ENCODE measurements around the gene SARDH.

SARDH gene

DNA sequence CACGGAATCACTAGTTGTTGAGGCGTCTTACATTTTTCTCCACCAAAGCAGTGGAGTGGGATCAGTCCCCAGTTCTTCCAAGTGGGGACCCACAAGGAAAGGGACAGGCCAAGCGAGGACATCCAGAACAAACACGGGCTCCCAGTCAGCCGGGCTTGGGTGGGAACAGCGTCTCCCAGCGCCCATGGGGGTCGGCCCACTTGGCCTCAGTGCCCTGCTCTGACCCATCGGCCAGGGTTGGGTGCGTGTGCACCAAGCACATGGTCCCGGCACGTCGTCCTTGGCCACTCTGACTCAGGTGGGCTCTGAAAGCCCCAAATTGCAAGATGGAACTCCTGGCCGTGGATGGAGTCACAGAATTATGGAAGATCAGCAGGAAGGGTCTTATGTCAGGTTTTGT lies 64.1 kb downstream of the SARDH start:
- no peak overlapping the region for H3K4me3 ChIP-seq (replicated peaks in 1 of 2; ENCODE audit: low read depth in 2 of 2, low read length in 2 of 2)
- no peak for DNase-seq (ENCODE audit: low read depth in 2 of 2)
- TF ChIP-seq, protein P1, sequence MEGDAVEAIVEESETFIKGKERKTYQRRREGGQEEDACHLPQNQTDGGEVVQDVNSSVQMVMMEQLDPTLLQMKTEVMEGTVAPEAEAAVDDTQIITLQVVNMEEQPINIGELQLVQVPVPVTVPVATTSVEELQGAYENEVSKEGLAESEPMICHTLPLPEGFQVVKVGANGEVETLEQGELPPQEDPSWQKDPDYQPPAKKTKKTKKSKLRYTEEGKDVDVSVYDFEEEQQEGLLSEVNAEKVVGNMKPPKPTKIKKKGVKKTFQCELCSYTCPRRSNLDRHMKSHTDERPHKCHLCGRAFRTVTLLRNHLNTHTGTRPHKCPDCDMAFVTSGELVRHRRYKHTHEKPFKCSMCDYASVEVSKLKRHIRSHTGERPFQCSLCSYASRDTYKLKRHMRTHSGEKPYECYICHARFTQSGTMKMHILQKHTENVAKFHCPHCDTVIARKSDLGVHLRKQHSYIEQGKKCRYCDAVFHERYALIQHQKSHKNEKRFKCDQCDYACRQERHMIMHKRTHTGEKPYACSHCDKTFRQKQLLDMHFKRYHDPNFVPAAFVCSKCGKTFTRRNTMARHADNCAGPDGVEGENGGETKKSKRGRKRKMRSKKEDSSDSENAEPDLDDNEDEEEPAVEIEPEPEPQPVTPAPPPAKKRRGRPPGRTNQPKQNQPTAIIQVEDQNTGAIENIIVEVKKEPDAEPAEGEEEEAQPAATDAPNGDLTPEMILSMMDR (IDR thresholded peaks at IDR 0.05; ENCODE audit: low read depth, low read length): no peak

DNA sequence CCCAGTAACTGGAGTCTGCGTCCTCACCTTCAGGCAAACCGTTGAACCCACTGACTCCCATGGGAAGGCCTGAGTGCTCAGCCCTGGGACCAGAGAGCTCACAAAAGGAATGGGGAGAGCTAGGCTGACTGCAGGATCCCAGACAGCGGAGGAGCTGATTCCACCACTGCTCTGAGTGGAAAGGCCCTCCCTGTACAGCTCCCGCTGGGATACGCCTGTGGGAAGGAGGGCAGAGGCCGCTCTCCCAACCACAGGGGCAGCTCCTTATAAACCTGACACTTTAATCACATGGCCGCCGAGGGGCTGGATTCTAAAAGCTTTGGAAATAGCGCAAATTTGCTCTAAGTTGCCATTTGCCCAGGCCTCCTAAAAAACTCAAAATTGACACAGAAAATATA lies 64.9 kb downstream of the SARDH start:
- TF ChIP-seq, protein P1 (IDR thresholded peaks at IDR 0.05; ENCODE audit: low read depth, low read length): no peak

DNA sequence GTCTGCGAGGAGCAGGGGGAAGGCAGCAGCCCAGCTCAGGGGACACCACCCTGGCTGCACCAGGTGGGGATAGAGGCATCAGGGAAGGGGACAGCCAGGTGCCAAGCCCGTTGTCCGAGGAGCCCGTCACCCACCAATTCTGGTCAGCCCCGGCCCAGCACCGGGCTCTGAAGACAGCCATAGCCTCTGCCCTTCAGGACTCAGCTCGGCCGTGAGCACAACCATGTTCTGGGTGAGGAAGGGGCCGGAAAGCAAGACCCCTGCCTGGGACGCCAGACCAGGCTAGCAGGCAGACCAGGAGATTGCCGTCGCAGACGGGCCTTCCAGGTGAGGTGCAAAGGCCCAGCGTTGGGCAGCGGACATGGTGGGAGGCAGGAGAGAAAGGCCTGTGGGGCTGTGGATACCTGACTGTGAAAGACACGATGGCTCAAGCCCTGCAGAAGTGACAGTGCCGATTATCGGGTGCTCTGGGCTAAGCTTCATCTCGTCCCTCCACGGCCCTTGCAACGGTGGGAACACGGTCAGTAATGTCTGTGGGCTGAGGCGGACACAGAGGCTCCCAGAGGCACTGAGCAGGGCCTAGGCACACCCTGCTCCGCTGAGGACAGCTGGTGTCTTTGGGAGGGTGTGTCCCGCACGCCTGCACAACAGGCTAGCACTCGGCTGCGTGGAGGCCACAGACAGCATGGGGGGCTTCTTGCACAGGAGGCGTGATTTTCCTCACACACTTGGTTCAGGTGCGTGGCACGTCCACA lies 65.5 kb downstream of the SARDH start:
- no peak for DNase-seq (ENCODE audit: low read depth in 2 of 2)
- H3K4me3 ChIP-seq (replicated peaks in 1 of 2; ENCODE audit: low read depth in 2 of 2, low read length in 2 of 2): no peak overlapping the region
- TF ChIP-seq, protein P1 (IDR thresholded peaks at IDR 0.05; ENCODE audit: low read depth, low read length): no peak

More for the DNA sequence above, 64.9 kb downstream of the SARDH start:
- DNase-seq (ENCODE audit: low read depth in 2 of 2): no peak
- H3K4me3 ChIP-seq (replicated peaks in 1 of 2; ENCODE audit: low read depth in 2 of 2, low read length in 2 of 2): no peak overlapping the region

DNA sequence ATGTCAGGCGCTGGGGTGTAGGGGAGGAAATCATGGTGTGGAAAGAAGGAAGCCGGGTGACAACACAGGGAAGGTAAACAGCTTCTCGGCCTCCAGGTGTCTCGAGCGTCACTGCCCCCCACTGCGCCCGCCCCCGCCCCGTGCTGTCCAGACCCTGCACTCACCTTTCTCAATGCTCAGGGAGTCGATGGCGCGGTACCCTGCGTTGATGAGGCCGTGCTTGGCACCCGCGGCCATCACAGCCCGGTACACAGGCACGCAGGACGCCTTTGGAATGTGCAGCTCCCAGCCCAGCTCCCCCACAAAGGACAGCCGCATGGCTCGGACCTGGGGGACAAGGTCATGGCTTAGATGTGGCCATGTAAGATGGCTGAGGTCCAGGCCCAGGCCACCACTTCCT lies 66.8 kb downstream of the SARDH start:
- DNase-seq (ENCODE audit: low read depth in 2 of 2): no peak
- no peak overlapping the region for H3K4me3 ChIP-seq (replicated peaks in 1 of 2; ENCODE audit: low read depth in 2 of 2, low read length in 2 of 2)
- TF ChIP-seq, protein P1 (IDR thresholded peaks at IDR 0.05; ENCODE audit: low read depth, low read length): no peak

DNA sequence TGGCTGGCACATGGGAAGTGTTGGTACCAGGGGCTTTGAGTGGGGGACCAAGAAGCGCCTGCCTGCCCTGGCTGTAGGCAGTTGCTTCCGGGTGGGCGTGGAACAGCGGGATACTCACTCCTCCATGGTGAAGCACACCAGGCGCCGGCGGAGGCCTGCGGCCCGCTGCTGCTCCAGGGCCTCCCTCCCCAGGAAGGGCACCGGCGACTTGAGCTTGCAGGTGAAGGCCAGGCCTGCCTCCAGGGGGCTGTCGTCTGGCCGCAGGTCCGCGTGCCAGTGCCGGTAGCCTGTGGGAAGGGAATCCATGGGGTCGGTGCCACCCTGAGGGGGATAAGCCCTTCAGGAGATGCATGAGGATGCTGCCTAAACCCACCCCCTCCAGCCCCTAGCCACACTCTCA lies 67.7 kb downstream of the SARDH start:
- DNase-seq (ENCODE audit: low read depth in 2 of 2): no peak
- H3K4me3 ChIP-seq (replicated peaks in 1 of 2; ENCODE audit: low read depth in 2 of 2, low read length in 2 of 2): no peak overlapping the region
- TF ChIP-seq, protein P1 (IDR thresholded peaks at IDR 0.05; ENCODE audit: low read depth, low read length): no peak

DNA sequence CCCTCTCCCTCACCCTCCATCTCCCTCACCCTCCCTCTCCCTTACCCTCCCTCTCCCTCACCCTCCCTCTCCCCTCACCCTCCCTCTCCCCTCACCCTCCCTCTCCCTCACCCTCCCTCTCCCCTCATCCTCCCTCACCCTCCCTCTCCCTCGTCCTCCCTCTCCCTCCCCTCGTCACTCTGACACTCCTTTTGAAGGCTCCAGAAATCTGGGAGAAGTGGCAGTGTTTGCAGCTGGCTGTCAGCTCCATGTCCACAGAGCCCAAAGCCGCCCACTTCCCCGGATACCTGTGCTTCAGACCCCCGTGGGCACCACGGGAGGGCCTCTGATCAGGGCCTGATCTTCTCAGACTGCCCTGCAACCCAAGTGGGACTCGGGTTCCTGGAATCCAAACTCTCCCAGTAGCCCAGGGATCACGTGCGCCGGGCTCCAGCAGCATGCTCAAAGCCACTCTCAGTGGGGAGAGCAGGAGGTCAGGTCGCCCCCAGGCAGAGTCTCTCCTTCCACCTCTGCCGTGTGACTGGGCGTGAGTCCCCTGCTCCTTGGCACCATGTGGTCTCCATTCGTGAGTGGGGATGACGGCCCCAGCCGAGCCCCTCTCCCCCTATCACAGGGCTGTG lies 68.9 kb downstream of the SARDH start:
- no peak for DNase-seq (ENCODE audit: low read depth in 2 of 2)
- H3K4me3 ChIP-seq (replicated peaks in 1 of 2; ENCODE audit: low read depth in 2 of 2, low read length in 2 of 2): no peak overlapping the region
- TF ChIP-seq, protein P1 (IDR thresholded peaks at IDR 0.05; ENCODE audit: low read depth, low read length): no peak
